HCT116 (cell line): ENCODE results near the gene BMP5.

Experiments used
- CBX3 ChIP-seq: IDR thresholded peaks from 2 replicates; pipeline ENCODE4 v1.6.1; 2012; ENCODE audit warnings: low read depth
- CEBPB ChIP-seq: IDR thresholded peaks from 2 replicates; pipeline ENCODE4 v1.6.1; 2012; ENCODE audit warnings: low read depth
- CTCF ChIP-seq, 3 experiments: fragments of 200-600 bp in 1 of 3; sonication (generic) in 1 of 3; IDR thresholded peaks in 2 of 3; conservative IDR thresholded peaks in 1 of 3; 2 replicates each; pipeline ENCODE4 v1.5.1; 2012 to 2017; ENCODE audit warnings: low read depth in 2 of 3, low read length in 2 of 3, antibody characterized with exemption in 1 of 3, borderline replicate concordance in 1 of 3, control low read depth in 1 of 3, mild to moderate bottlenecking in 1 of 3, mixed read lengths in 1 of 3, mixed run types in 1 of 3, moderate library complexity in 1 of 3; ENCODE audit not compliant: insufficient read depth in 1 of 3
- EZH2 ChIP-seq: fragments of 200-600 bp; sonication (generic); IDR thresholded peaks from 2 replicates; pipeline ENCODE4 v1.6.1; 2017; ENCODE audit warnings: antibody characterized with exemption, mixed run types
- EZH2phosphoT487 ChIP-seq: fragments of 200-600 bp; IDR thresholded peaks from 2 replicates; pipeline ENCODE4 v1.6.1; 2018; ENCODE audit warnings: antibody characterized with exemption, borderline replicate concordance
- MAX ChIP-seq: IDR thresholded peaks from 2 replicates; pipeline ENCODE4 v1.6.1; 2012
- POLR2A ChIP-seq: IDR thresholded peaks from 2 replicates; pipeline ENCODE4 v1.7.0; 2011; ENCODE audit warnings: borderline replicate concordance; ENCODE audit not compliant: insufficient read depth, insufficient read length; ENCODE audit errors: extremely low read depth
- POLR2AphosphoS5 ChIP-seq: IDR thresholded peaks from 2 replicates; pipeline ENCODE4 v1.6.1; 2011; ENCODE audit warnings: mild to moderate bottlenecking, low read depth, low read length, moderate library complexity
- RAD21 ChIP-seq: IDR thresholded peaks from 2 replicates; pipeline ENCODE4 v1.6.1; 2012; ENCODE audit warnings: low read depth, mild to moderate bottlenecking
- REST ChIP-seq: IDR thresholded peaks from 2 replicates; pipeline ENCODE4 v1.6.1; 2012; ENCODE audit warnings: low read depth
- SP1 ChIP-seq: IDR thresholded peaks from 2 replicates; pipeline ENCODE4 v1.6.1; 2012; ENCODE audit warnings: low read depth
- YY1 ChIP-seq: IDR thresholded peaks from 2 replicates; pipeline ENCODE4 v1.6.1; 2011; ENCODE audit warnings: low read length, low read depth, moderate library complexity, mild to moderate bottlenecking; ENCODE audit not compliant: insufficient replicate concordance; ENCODE audit errors: extremely low read depth
- ZBTB33 ChIP-seq: IDR thresholded peaks from 2 replicates; pipeline ENCODE4 v1.6.1; 2011; ENCODE audit warnings: mild to moderate bottlenecking, low read length, moderate library complexity; ENCODE audit not compliant: insufficient replicate concordance; ENCODE audit errors: extremely low read depth
- ZNF274 ChIP-seq: fragments of 200-500 bp; sonication (Bioruptor generic); IDR thresholded peaks from 2 replicates; pipeline ENCODE4 v1.6.1; 2014; ENCODE audit warnings: mild to moderate bottlenecking, low read depth, low read length, inconsistent platforms

GRCh38 chr6:55822815-55823214, 52.6 kb downstream of the BMP5 start:
- TF ChIP-seq CTCF (IDR thresholded peaks at IDR 0.05 in 2 of 3, conservative IDR thresholded peaks at IDR 0.05 in 1 of 3; ENCODE audit: borderline replicate concordance in 1 of 3, insufficient read depth in 1 of 3, low read depth in 2 of 3, low read length in 2 of 3), result no peak
- TF ChIP-seq EZH2phosphoT487, result no peak
- TF ChIP-seq EZH2, result no peak
- TF ChIP-seq CEBPB, result no peak
- TF ChIP-seq POLR2AphosphoS5, result no peak
- TF ChIP-seq SP1, result no peak
- no peak for TF ChIP-seq YY1
- TF ChIP-seq RAD21, result no peak
- TF ChIP-seq ZNF274, result no peak
- no peak for TF ChIP-seq REST
- TF ChIP-seq POLR2A, result no peak
- TF ChIP-seq ZBTB33, result no peak
- no peak for TF ChIP-seq MAX
- TF ChIP-seq CBX3, result no peak
